ENCODE measurements around the gene AKR1E2. TPM values are rescaled to one million over a fixed set of nuclear protein-coding genes. Genes with fewer than 3 reads are reported as not detected.

Gene AKR1E2
- total and polyA plus RNA-seq, 4 experiments from 2014 or later: 1.5 to 9.8 (median 5.7) TPM

GRCh38 chr10:4885162-4885561 is 59.2 kb downstream of the AKR1E2 start:
- Histone ChIP-seq H3K4me3 (ENCODE audit: low read length in 2 of 2) (no peak overlapping the region), H3K27me3 (ENCODE audit: insufficient read depth, low read length) (no peaks in the 10 kb centered on the region), H3K27ac (ENCODE audit: low read depth, low read length) (no peak overlapping the region), H3K36me3 (ENCODE audit: insufficient read depth, low read length) (no peaks in the 10 kb centered on the region), H3K9me3 (ENCODE audit: control insufficient read depth in 1 of 2, low read length in 2 of 2) (no peaks in the 10 kb centered on the region), H3K4me1 (ENCODE audit: insufficient read depth, low read length) (no peaks in the 10 kb centered on the region)
- Mint-ChIP-seq H3K27me3 (peaks cover 3 to 4% of the 10 kb centered on the region in 2 donors), H3K4me3 (peak overlapping the region in 1 of 8 donors; percentile 48), H3K27ac (no peak overlapping the region), H3K4me1 (no peaks in the 10 kb centered on the region), H3K36me3 (peaks cover 0 to 21% of the 10 kb centered on the region in 2 donors), H3K9me3 (no peaks in the 10 kb centered on the region)
- ChIA-PET CTCF (ENCODE audit: partially characterized antibody) (interaction anchor here (0.8 kb wide), 1 partner anchor 17 kb away, joined by 3 read pairs; no protein-coding TSS in a partner anchor), POLR2A (ENCODE audit: partially characterized antibody) (no interaction called here)
- no peak for DNase-seq
- intact Hi-C loops (cut with micrococcal nuclease): no loop called here

- Histone ChIP-seq H3K4me3 (ENCODE audit: low read length in 2 of 2) (no peak overlapping the region), H3K4me1 (ENCODE audit: insufficient read depth, low read length) (no peaks in the 10 kb centered on the region), H3K9me3 (ENCODE audit: control insufficient read depth in 1 of 2, low read length in 2 of 2) (no peaks in the 10 kb centered on the region), H3K27me3 (ENCODE audit: insufficient read depth, low read length) (no peaks in the 10 kb centered on the region), H3K36me3 (ENCODE audit: insufficient read depth, low read length) (no peaks in the 10 kb centered on the region), H3K27ac (ENCODE audit: low read depth, low read length) (no peak overlapping the region)
- H3K27ac Mint-ChIP-seq: no peak overlapping the region
- no peak overlapping the region for H3K4me3 Mint-ChIP-seq
- no peak for DNase-seq
- POLR2A ChIA-PET (ENCODE audit: partially characterized antibody): interaction anchor here (1.1 kb wide), 1 partner anchor 11 kb away, joined by 4 read pairs; no protein-coding TSS in a partner anchor
- no peaks in the 10 kb centered on the region for H3K9me3 Mint-ChIP-seq
- intact Hi-C loops (cut with micrococcal nuclease): no loop called here
- peaks cover 0 to 13% of the 10 kb centered on the region in 2 donors for H3K36me3 Mint-ChIP-seq
- peaks cover 3 to 4% of the 10 kb centered on the region in 2 donors for H3K27me3 Mint-ChIP-seq
- CTCF ChIA-PET (ENCODE audit: partially characterized antibody): interaction anchor here (1.1 kb wide), 1 partner anchor 736 kb away, joined by 3 read pairs; no protein-coding TSS in a partner anchor
- no peaks in the 10 kb centered on the region for H3K4me1 Mint-ChIP-seq
These were observed 61.5 kb downstream of the AKR1E2 start for GRCh38 chr10:4887501-4887900.

GRCh38 chr10:4888236-4888635 is 62.2 kb downstream of the AKR1E2 start:
- Histone ChIP-seq H3K36me3 (ENCODE audit: insufficient read depth, low read length) (no peaks in the 10 kb centered on the region), H3K4me3 (ENCODE audit: low read length in 2 of 2) (no peak overlapping the region), H3K9me3 (ENCODE audit: control insufficient read depth in 1 of 2, low read length in 2 of 2) (no peaks in the 10 kb centered on the region), H3K27me3 (ENCODE audit: insufficient read depth, low read length) (no peaks in the 10 kb centered on the region), H3K4me1 (ENCODE audit: insufficient read depth, low read length) (no peaks in the 10 kb centered on the region), H3K27ac (ENCODE audit: low read depth, low read length) (no peak overlapping the region)
- ChIA-PET POLR2A (ENCODE audit: partially characterized antibody) (no interaction called here), CTCF (ENCODE audit: partially characterized antibody) (interaction anchor here (1.1 kb wide), 1 partner anchor 735 kb away, joined by 3 read pairs; no protein-coding TSS in a partner anchor)
- H3K27ac Mint-ChIP-seq: no peak overlapping the region
- intact Hi-C loops (cut with micrococcal nuclease): no loop called here
- peaks cover 0 to 4% of the 10 kb centered on the region in 2 donors for H3K27me3 Mint-ChIP-seq
- no peak for DNase-seq
- H3K4me1 Mint-ChIP-seq: no peaks in the 10 kb centered on the region
- H3K4me3 Mint-ChIP-seq: no peak overlapping the region
- no peaks in the 10 kb centered on the region for H3K9me3 Mint-ChIP-seq
- peaks cover 0 to 11% of the 10 kb centered on the region in 2 donors for H3K36me3 Mint-ChIP-seq

GRCh38 chr10:4889959-4890358 is 64.0 kb downstream of the AKR1E2 start:
- H3K4me1 ChIP-seq (ENCODE audit: insufficient read depth, low read length): no peaks in the 10 kb centered on the region
- ChIA-PET POLR2A (ENCODE audit: partially characterized antibody) (no interaction called here), CTCF (ENCODE audit: partially characterized antibody) (interaction anchor here (1.1 to 1.4 kb wide), 2 partner anchors 17 to 40 kb away, joined by 3 to 4 read pairs; no protein-coding TSS in a partner anchor)
- no peaks in the 10 kb centered on the region for H3K9me3 ChIP-seq (ENCODE audit: control insufficient read depth in 1 of 2, low read length in 2 of 2)
- intact Hi-C loops (cut with micrococcal nuclease): no loop called here
- no peaks in the 10 kb centered on the region for H3K36me3 ChIP-seq (ENCODE audit: insufficient read depth, low read length)
- Mint-ChIP-seq H3K27ac (no peak overlapping the region), H3K27me3 (peaks cover 0 to 4% of the 10 kb centered on the region in 2 donors), H3K36me3 (peaks cover 0 to 11% of the 10 kb centered on the region in 2 donors), H3K4me1 (no peaks in the 10 kb centered on the region), H3K4me3 (no peak overlapping the region), H3K9me3 (no peaks in the 10 kb centered on the region)
- H3K27me3 ChIP-seq (ENCODE audit: insufficient read depth, low read length): no peaks in the 10 kb centered on the region
- H3K27ac ChIP-seq (ENCODE audit: low read depth, low read length): no peak overlapping the region
- no peak for DNase-seq
- no peak overlapping the region for H3K4me3 ChIP-seq (ENCODE audit: low read length in 2 of 2)

DNA sequence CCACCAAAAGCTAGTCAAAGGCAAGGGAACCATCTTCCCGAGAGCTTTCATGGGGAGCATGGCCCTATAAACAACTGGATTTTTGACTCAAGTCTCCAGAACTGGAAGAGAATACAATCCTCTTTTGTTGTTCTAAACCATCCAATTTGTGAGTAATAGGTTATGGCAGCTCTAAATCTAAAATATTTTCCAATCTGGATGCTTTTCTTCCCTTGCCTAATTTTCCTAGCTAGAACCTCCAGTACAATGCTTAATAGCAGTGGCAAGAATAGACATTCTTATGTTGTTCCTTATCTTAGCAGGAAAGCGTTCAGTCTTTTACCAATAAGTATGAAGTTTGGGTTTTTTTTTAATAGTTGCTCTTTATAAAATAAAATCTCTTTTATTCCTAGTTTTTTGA is 66.7 kb downstream of the AKR1E2 start:
- Histone ChIP-seq H3K36me3 (ENCODE audit: insufficient read depth, low read length) (no peaks in the 10 kb centered on the region), H3K9me3 (ENCODE audit: control insufficient read depth in 1 of 2, low read length in 2 of 2) (no peaks in the 10 kb centered on the region), H3K27ac (ENCODE audit: low read depth, low read length) (no peak overlapping the region), H3K4me1 (ENCODE audit: insufficient read depth, low read length) (no peaks in the 10 kb centered on the region), H3K4me3 (ENCODE audit: low read length in 2 of 2) (no peak overlapping the region), H3K27me3 (ENCODE audit: insufficient read depth, low read length) (no peaks in the 10 kb centered on the region)
- H3K27me3 Mint-ChIP-seq: peaks cover 3 to 12% of the 10 kb centered on the region in 2 donors
- H3K4me1 Mint-ChIP-seq: no peaks in the 10 kb centered on the region
- no peak overlapping the region for H3K27ac Mint-ChIP-seq
- peaks cover 0 to 3% (median 0%) of the 10 kb centered on the region in 8 donors for H3K9me3 Mint-ChIP-seq
- CTCF ChIA-PET (ENCODE audit: partially characterized antibody): no interaction called here
- POLR2A ChIA-PET (ENCODE audit: partially characterized antibody): no interaction called here
- no peak for DNase-seq
- intact Hi-C loops (cut with micrococcal nuclease): no loop called here
- no peak overlapping the region for H3K4me3 Mint-ChIP-seq
- H3K36me3 Mint-ChIP-seq: peaks cover 0 to 5% of the 10 kb centered on the region in 2 donors

GRCh38 chr10:4894335-4894734 is 68.3 kb downstream of the AKR1E2 start:
- no peaks in the 10 kb centered on the region for H3K9me3 ChIP-seq (ENCODE audit: control insufficient read depth in 1 of 2, low read length in 2 of 2)
- Mint-ChIP-seq H3K4me3 (no peak overlapping the region), H3K27ac (no peak overlapping the region), H3K36me3 (peaks cover 0 to 14% of the 10 kb centered on the region in 2 donors), H3K4me1 (no peaks in the 10 kb centered on the region), H3K9me3 (peaks cover 0 to 9% (median 3%) of the 10 kb centered on the region in 8 donors), H3K27me3 (peaks cover 3 to 12% of the 10 kb centered on the region in 2 donors)
- ChIA-PET POLR2A (ENCODE audit: partially characterized antibody) (no interaction called here), CTCF (ENCODE audit: partially characterized antibody) (interaction anchor here (1.4 kb wide), 1 partner anchor 45 kb away, joined by 4 read pairs; no protein-coding TSS in a partner anchor)
- H3K36me3 ChIP-seq (ENCODE audit: insufficient read depth, low read length): no peaks in the 10 kb centered on the region
- no peak overlapping the region for H3K4me3 ChIP-seq (ENCODE audit: low read length in 2 of 2)
- H3K27ac ChIP-seq (ENCODE audit: low read depth, low read length): no peak overlapping the region
- no peak for DNase-seq
- H3K4me1 ChIP-seq (ENCODE audit: insufficient read depth, low read length): no peaks in the 10 kb centered on the region
- intact Hi-C loops (cut with micrococcal nuclease): no loop called here
- H3K27me3 ChIP-seq (ENCODE audit: insufficient read depth, low read length): no peaks in the 10 kb centered on the region

All from CD4-positive, alpha-beta memory T cell (primary cell).